ENCODE measurements around the gene TRABD2B.

GRCh38 chr1:48021792-48022191 lies 24.6 kb upstream of the TRABD2B start:
- TF ChIP-seq, protein P1, sequence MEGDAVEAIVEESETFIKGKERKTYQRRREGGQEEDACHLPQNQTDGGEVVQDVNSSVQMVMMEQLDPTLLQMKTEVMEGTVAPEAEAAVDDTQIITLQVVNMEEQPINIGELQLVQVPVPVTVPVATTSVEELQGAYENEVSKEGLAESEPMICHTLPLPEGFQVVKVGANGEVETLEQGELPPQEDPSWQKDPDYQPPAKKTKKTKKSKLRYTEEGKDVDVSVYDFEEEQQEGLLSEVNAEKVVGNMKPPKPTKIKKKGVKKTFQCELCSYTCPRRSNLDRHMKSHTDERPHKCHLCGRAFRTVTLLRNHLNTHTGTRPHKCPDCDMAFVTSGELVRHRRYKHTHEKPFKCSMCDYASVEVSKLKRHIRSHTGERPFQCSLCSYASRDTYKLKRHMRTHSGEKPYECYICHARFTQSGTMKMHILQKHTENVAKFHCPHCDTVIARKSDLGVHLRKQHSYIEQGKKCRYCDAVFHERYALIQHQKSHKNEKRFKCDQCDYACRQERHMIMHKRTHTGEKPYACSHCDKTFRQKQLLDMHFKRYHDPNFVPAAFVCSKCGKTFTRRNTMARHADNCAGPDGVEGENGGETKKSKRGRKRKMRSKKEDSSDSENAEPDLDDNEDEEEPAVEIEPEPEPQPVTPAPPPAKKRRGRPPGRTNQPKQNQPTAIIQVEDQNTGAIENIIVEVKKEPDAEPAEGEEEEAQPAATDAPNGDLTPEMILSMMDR (IDR thresholded peaks at IDR 0.05), result no peak
- no peak for TF ChIP-seq POLR2A (IDR thresholded peaks at IDR 0.05)

Data from body of pancreas (tissue), 4 donors.